HepG2 (cell line): Measurements from ENCODE around the gene PSMD9. TPM values are rescaled to one million over a fixed set of nuclear protein-coding genes. Genes with fewer than 3 reads are reported as not detected.

Source experiments
- ARID2 ChIP-seq: sonication (generic); formaldehyde crosslinking; IDR thresholded peaks from 2 replicates; pipeline ENCODE4 v1.8.1; 2022; ENCODE audit warnings: mild to moderate bottlenecking, missing genetic modification reagents, borderline replicate concordance
- ATF6 ChIP-seq: sonication (generic); formaldehyde crosslinking; conservative IDR thresholded peaks from 2 replicates; pipeline ENCODE4 v1.4.0; 2020; ENCODE audit warnings: missing genetic modification reagents
- GLI4 ChIP-seq: sonication (generic); formaldehyde crosslinking; IDR thresholded peaks from 2 replicates; pipeline ENCODE4 v1.5.1; 2020; ENCODE audit warnings: missing genetic modification reagents, mild to moderate bottlenecking, moderate library complexity, borderline replicate concordance
- HNF1B ChIP-seq: sonication (generic); formaldehyde crosslinking; IDR thresholded peaks from 2 replicates; pipeline ENCODE4 v1.5.1; 2020; ENCODE audit warnings: mild to moderate bottlenecking, moderate library complexity, missing genetic modification reagents
- HOXA5 ChIP-seq: sonication (generic); formaldehyde crosslinking; IDR thresholded peaks from 2 replicates; pipeline ENCODE4 v1.4.0; 2020; ENCODE audit warnings: missing genetic modification reagents
- KLF9 ChIP-seq: IDR thresholded peaks from 2 replicates; pipeline ENCODE4 v1.6.1; 2016; ENCODE audit warnings: low read depth
- PRDM4 ChIP-seq: sonication (generic); formaldehyde crosslinking; IDR thresholded peaks from 2 replicates; pipeline ENCODE4 v1.9.0; 2021; ENCODE audit warnings: missing genetic modification reagents, borderline replicate concordance
- SMC3 ChIP-seq: IDR thresholded peaks from 2 replicates; pipeline ENCODE4 v1.6.1; 2011; ENCODE audit warnings: low read length, improper control_type of control experiment
- THYN1 ChIP-seq: sonication (generic); formaldehyde crosslinking; IDR thresholded peaks from 2 replicates; pipeline ENCODE4 v1.8.1; 2023; ENCODE audit warnings: low read depth, mild to moderate bottlenecking, moderate library complexity, missing genetic modification reagents, borderline replicate concordance
- ZBED4 ChIP-seq: sonication (generic); formaldehyde crosslinking; IDR thresholded peaks from 2 replicates; pipeline ENCODE4 v1.4.0; 2020; ENCODE audit warnings: missing genetic modification reagents, borderline replicate concordance
- ZNF18 ChIP-seq: sonication (generic); formaldehyde crosslinking; IDR thresholded peaks from 2 replicates; pipeline ENCODE4 v1.8.0; 2022; ENCODE audit warnings: mild to moderate bottlenecking, missing genetic modification reagents; ENCODE audit not compliant: insufficient replicate concordance
- ZNF292 ChIP-seq: sonication (generic); formaldehyde crosslinking; IDR thresholded peaks from 2 replicates; pipeline ENCODE4 v1.8.1; 2022; ENCODE audit warnings: mild to moderate bottlenecking, low read depth, missing genetic modification reagents, borderline replicate concordance
- ZNF3 ChIP-seq: IDR thresholded peaks from 2 replicates; pipeline ENCODE4 v1.7.0; 2017; ENCODE audit warnings: inconsistent platforms
- ZNF496 ChIP-seq: sonication (generic); formaldehyde crosslinking; IDR thresholded peaks from 2 replicates; pipeline ENCODE4 v1.8.1; 2023; ENCODE audit warnings: mild to moderate bottlenecking, moderate library complexity, missing genetic modification reagents; ENCODE audit not compliant: insufficient replicate concordance
- ZNF75D ChIP-seq: sonication (generic); formaldehyde crosslinking; IDR thresholded peaks from 2 replicates; pipeline ENCODE4 v1.8.1; 2023; ENCODE audit warnings: missing genetic modification reagents, mild to moderate bottlenecking, borderline replicate concordance
- polyA plus RNA-seq, 8 experiments: library from polyadenylated mRNA; depleted of rRNA in 3 of 8; stranded (reverse) in 7 of 8; unstranded in 1 of 8; fragments of >200 nt; fragmentation: Illumina TruSeq in 4 of 8; extraction: Trizol in 4 of 8; gene quantifications; 2 replicates each; pipeline versions ENCODE4 v1.2.1 to v1.2.3, GENCODE V29; 2011 to 2016; ENCODE audit warnings: low read depth in 4 of 8, missing spikeins in 1 of 8, mixed read lengths in 1 of 8; ENCODE audit not compliant: insufficient read depth in 1 of 8
- total RNA-seq, 5 experiments: library from RNA; depleted of rRNA; stranded (reverse); fragments of >200 nt; fragmentation: Illumina TruSeq; extraction: Trizol; gene quantifications; 2 replicates each; pipeline ENCODE4 v1.2.3, GENCODE V29; 2016; ENCODE audit warnings: low read depth in 1 of 5

Gene PSMD9
- total and polyA plus RNA-seq, 2 of the 13 experiments (the other 11 are each of a cell fraction or from before 2014, with no cell fraction given): 41.4 to 61.1 TPM

- peak; percentile 99 for TF ChIP-seq HNF1B (CRISPR knock-in tag)
- TF ChIP-seq ATF6: no peak; the same call in 1 of the 2 replicates
- TF ChIP-seq ZNF75D: no peak
- no peak for TF ChIP-seq PRDM4 (CRISPR knock-in tag)
- no peak for TF ChIP-seq HOXA5
- no peak for TF ChIP-seq THYN1 (CRISPR knock-in tag)
- TF ChIP-seq KLF9 (CRISPR knock-in tag): peak; percentile 39; the same call in 1 of the 2 replicates
- TF ChIP-seq ZNF292: no peak; the same call in 1 of the 2 replicates
- TF ChIP-seq SMC3: peak; percentile 82
- peak; percentile 58 for TF ChIP-seq ZNF18
- peak; percentile 87 for TF ChIP-seq ZBED4 (CRISPR knock-in tag)
- no peak for TF ChIP-seq ZNF496 (CRISPR knock-in tag)
- TF ChIP-seq GLI4 (CRISPR knock-in tag): peak; percentile 65; the same call in 1 of the 2 replicates
- TF ChIP-seq ZNF3 (CRISPR knock-in tag): peak; percentile 86; the same call in 1 of the 2 replicates
- TF ChIP-seq ARID2 (CRISPR knock-in tag): peak; percentile 93
Measured at GRCh38 chr12:121888478-121889273, at the start of gene PSMD9 (continued).
